Measurements from ENCODE around the gene JMJD8.

DNA sequence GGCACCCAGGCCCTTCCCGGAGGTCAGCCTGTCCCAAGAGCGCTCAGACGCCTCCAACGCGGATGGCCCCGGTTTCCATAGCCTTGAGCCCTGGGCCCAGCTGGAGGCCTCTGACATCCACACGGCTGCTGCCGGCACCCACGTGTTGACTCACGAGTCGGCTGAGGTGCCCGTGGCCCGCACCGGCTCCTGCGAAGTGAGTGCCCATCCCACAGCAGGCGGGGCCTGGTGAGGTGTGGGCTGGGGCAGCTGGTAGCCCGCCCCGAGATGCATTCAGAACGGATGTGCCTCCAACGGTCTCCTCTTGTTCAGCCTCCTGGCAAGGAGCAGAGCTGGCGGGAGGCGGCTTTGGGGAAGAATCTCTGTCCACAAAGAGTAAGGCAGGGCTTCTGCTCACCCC, 32.3 kb downstream of the JMJD8 start:
- TF ChIP-seq, protein P1, sequence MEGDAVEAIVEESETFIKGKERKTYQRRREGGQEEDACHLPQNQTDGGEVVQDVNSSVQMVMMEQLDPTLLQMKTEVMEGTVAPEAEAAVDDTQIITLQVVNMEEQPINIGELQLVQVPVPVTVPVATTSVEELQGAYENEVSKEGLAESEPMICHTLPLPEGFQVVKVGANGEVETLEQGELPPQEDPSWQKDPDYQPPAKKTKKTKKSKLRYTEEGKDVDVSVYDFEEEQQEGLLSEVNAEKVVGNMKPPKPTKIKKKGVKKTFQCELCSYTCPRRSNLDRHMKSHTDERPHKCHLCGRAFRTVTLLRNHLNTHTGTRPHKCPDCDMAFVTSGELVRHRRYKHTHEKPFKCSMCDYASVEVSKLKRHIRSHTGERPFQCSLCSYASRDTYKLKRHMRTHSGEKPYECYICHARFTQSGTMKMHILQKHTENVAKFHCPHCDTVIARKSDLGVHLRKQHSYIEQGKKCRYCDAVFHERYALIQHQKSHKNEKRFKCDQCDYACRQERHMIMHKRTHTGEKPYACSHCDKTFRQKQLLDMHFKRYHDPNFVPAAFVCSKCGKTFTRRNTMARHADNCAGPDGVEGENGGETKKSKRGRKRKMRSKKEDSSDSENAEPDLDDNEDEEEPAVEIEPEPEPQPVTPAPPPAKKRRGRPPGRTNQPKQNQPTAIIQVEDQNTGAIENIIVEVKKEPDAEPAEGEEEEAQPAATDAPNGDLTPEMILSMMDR (conservative IDR thresholded peaks at IDR 0.05; ENCODE audit: low read depth, low read length) = no peak
- TF ChIP-seq EZH2 (IDR thresholded peaks at IDR 0.05; ENCODE audit: low read length, unreplicated experiment) = no peak

All from PC-3 (cell line).